H7 (cell line): ENCODE measurements around the gene AGBL3. TPM values are rescaled to one million over a fixed set of nuclear protein-coding genes. Genes with fewer than 3 reads are reported as not detected.

Experiments used
- DNase-seq: peaks from one replicate; pipeline ENCODE4 v3.0.0; 2012
- H3K27me3 ChIP-seq: 2 replicates; pipeline ENCODE4 v1.6.0; 2011; ENCODE audit warnings: mild to moderate bottlenecking, low read length; ENCODE audit not compliant: control insufficient read depth, insufficient read depth
- H3K36me3 ChIP-seq: replicated peaks from 2 replicates; pipeline ENCODE4 v1.5.1; 2011; ENCODE audit warnings: low read length; ENCODE audit not compliant: control insufficient read depth, insufficient read depth
- H3K4me3 ChIP-seq: 2 replicates; pipeline ENCODE4 v1.5.1; 2011; ENCODE audit warnings: low read depth, mild to moderate bottlenecking, control low read depth, low read length, moderate library complexity; ENCODE audit not compliant: insufficient read depth
- total RNA-seq: library from RNA; depleted of rRNA; stranded (reverse); fragments of >200 nt; shearing (Covaris generic); gene quantifications from 2 replicates; pipeline ENCODE4 v1.2.3, GENCODE V29; 2014; rRNA removed

Gene AGBL3
- total RNA-seq = 1.00 and 1.7 TPM in 2 replicates

DNA sequence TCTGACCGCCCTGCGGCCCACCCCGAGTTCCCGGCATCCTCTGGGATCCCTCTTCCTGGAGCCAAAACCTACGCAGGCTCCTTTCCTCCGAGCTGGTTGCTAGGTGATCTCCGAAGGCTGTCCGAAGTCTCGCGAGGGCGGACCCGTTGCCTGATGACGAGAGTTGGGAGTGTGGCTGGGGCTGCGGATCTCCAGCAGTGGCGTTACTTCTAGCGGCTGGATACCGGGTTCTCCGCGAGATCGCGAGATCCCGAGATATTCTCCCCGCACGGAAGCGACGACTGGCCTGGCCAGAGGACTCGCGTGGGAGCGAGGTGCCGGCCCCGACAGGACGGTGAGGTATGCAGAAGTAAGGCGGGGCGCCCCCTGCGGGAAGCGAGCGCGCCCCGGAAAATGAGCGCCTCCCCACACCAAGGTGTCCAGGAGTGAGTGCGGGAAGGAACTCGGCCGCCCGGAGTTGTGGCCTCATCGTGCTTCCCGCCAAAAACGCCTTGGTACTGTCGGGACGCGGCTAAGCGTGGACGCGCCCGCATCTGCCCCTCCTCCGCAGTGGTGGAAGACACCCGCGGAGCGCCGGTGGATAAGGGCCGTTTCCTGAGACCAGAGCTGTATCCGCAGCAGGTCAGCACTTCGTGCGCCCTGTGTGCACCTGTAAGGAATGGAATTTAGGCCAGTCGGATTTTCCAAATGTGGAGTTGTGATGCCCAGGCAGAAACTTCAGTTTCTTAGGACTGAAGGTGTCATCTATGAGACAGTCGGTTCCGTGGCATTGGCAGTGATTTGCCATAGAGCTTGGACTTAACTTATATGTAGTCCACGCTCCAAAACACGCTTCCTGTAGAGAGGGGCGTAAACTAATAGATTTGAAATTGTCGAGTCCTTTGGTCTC, at the start of gene AGBL3:
Gene AGBL3 (plus strand): TSS at position 146 of the 889 bp plus-strand sequence. CDS start 1,426 bp downstream, outside the sequence.
- DNase-seq = peak; percentile 80
- Histone ChIP-seq H3K36me3 (no peaks in the 10 kb centered on the region), H3K27me3 (no peaks in the 10 kb centered on the region), H3K4me3 (peak within 1 kb of the TSS; percentile 82)

GRCh38 chr7:134936893-134937510, 49.3 kb upstream of the AGBL3 start:
- DNase-seq = no peak
- Histone ChIP-seq H3K27me3 (no peaks in the 10 kb centered on the region), H3K4me3 (no peak overlapping the region), H3K36me3 (peaks cover 4% of the 10 kb centered on the region)

GRCh38 chr7:134938141-134938540, 48.2 kb upstream of the AGBL3 start:
- no peak for DNase-seq

GRCh38 chr7:134939136-134939535, 47.2 kb upstream of the AGBL3 start:
- Histone ChIP-seq H3K36me3 (peaks cover 2% of the 10 kb centered on the region; the same call in 1 of the 2 replicates), H3K4me3 (no peak overlapping the region), H3K27me3 (no peaks in the 10 kb centered on the region)
- DNase-seq = no peak

More at GRCh38 chr7:134938141-134938540, 48.2 kb upstream of the AGBL3 start:
- Histone ChIP-seq H3K36me3 (peaks cover 2% of the 10 kb centered on the region; the same call in 1 of the 2 replicates), H3K4me3 (no peak overlapping the region), H3K27me3 (no peaks in the 10 kb centered on the region)

- no peak overlapping the region for H3K4me3 ChIP-seq
- no peaks in the 10 kb centered on the region for H3K27me3 ChIP-seq
- DNase-seq = no peak
- H3K36me3 ChIP-seq = peaks cover 1% of the 10 kb centered on the region
Observed at GRCh38 chr7:134940729-134941128, 45.6 kb upstream of the AGBL3 start.

DNA sequence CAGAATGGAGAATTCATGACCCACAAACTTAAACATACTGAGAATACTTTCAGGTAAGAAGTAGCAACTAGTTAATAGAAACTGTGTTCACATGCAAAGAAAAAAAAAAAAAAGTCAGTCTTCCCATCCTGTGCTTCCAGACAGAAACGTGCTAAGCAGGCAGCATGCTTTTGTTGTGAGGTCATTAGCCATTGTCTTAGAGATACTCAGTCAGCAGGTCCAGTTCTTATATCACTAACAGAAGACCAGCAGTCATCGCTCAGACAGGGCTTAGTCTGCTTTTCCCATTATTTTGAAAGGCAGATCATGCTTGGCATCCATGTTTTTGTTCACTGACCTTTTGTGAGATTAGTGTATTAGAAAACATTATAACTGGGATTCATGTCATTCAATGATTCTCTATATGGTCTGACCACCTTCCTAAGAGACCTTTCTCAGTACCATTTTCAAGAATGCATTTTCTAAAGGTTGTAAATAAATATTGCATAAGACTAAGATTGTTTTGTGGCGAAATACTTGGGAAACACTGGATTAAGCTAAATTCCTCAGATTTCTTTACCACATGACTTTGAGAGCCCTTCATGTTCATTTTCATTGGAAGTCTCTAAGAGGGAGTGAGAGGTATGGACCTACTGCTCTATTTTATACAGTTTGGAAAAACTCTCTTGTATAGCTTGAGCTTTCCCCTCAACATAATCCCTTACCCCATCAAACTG, 45.0 kb upstream of the AGBL3 start:
- DNase-seq = peak; percentile 19
- no peak overlapping the region for H3K4me3 ChIP-seq
- H3K36me3 ChIP-seq = peaks cover 2% of the 10 kb centered on the region
- no peaks in the 10 kb centered on the region for H3K27me3 ChIP-seq

DNA sequence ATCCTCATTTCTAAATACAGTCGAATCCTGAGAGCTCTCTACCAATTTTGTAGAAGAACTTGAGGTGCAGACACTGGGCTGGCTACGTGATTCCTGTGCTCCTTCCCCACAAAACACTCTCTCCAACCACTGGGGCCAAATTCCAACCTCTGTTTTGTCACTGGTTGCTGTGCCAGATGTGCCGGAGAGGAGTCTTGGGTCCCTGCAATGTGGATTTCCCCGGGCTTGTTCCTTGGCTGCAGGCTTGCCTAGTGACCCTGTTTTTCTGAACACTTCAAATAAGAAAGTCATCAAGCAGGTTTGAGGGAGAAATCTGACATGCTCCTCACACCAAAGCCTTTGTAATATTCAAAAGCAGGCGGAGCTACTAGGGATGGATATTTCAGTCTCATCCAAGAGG, 44.4 kb upstream of the AGBL3 start:
- Histone ChIP-seq H3K27me3 (no peaks in the 10 kb centered on the region), H3K4me3 (no peak overlapping the region), H3K36me3 (peaks cover 2% of the 10 kb centered on the region)
- no peak for DNase-seq

GRCh38 chr7:134942690-134943466, 43.4 kb upstream of the AGBL3 start:
- Histone ChIP-seq H3K27me3 (no peaks in the 10 kb centered on the region), H3K36me3 (peaks cover 7% of the 10 kb centered on the region), H3K4me3 (no peak overlapping the region)
- no peak for DNase-seq

DNA sequence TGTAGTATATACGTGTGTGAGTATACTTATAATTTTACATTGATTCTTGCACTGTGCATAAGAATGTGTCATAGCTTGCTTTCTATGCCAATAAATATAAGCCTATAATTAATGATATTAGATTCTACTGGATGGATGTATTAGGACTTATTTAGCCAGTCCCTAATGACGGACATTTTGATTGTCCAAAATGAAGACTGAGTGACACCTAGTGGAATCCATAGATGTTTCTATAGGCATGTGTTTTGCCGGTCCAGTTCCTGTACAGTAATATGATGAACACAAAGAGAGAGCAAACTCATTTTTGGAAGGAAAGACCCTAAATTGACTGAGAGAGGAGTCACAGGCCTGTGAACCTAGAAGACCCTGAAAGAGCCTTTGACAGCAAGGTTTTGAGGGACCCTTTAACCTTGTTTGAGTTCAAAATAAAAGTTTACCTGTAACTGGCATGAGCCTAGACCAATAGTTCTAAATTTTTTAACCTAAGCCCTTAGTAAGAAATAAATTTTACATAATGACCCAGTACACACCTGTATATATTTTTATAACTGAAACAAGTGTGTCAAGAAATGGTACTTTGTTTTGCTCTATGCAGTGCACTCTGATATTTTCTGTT, 42.4 kb upstream of the AGBL3 start:
- Histone ChIP-seq H3K27me3 (no peaks in the 10 kb centered on the region), H3K36me3 (peaks cover 10% of the 10 kb centered on the region), H3K4me3 (no peak overlapping the region)
- no peak for DNase-seq

- Histone ChIP-seq H3K36me3 (peaks cover 20% of the 10 kb centered on the region), H3K4me3 (no peak overlapping the region), H3K27me3 (no peaks in the 10 kb centered on the region)
- no peak for DNase-seq
Observed at GRCh38 chr7:134945691-134946090, 40.6 kb upstream of the AGBL3 start.

DNA sequence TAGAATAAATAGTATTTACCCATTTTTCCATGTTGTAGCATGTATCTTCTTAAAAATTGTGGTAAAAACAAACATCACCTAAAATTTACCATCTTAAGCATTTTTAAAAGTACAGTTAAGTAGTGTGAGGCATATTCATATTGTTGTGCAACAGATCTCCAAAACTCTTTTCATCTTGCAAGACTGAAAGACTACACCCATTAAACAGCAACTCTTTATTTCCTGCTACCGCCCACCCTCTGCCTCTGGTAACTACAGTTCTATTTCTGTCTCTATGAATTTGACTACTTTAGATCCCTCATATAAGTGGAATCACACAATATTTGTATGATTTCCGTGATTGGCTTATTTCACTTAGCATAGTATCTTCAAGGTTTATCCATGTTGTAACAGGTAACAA, 40.0 kb upstream of the AGBL3 start:
- Histone ChIP-seq H3K36me3 (peaks cover 23% of the 10 kb centered on the region), H3K4me3 (no peak overlapping the region), H3K27me3 (no peaks in the 10 kb centered on the region)
- no peak for DNase-seq

DNA sequence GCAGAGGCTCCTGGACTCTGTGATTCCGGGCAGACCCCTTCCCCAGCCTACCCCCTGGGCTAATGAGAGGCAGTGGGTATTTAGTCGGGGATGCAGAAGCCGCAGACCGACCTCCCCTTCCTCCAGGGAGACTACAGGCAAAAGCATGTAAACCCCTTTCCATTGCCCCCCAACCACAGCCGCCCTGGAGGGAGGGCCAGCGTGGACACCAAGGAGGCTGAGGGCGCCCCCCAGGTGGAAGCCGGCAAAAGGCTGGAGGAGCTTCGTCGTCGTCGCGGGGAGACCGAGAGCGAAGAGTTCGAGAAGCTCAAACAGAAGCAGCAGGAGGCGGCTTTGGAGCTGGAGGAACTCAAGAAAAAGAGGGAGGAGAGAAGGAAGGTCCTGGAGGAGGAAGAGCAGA, 39.0 kb upstream of the AGBL3 start:
- no peak for DNase-seq
- no peak overlapping the region for H3K4me3 ChIP-seq
- peaks cover 25% of the 10 kb centered on the region for H3K36me3 ChIP-seq
- no peaks in the 10 kb centered on the region for H3K27me3 ChIP-seq

GRCh38 chr7:134947831-134948230, 38.5 kb upstream of the AGBL3 start:
- Histone ChIP-seq H3K36me3 (peaks cover 27% of the 10 kb centered on the region), H3K27me3 (no peaks in the 10 kb centered on the region), H3K4me3 (no peak overlapping the region)
- DNase-seq = no peak

DNA sequence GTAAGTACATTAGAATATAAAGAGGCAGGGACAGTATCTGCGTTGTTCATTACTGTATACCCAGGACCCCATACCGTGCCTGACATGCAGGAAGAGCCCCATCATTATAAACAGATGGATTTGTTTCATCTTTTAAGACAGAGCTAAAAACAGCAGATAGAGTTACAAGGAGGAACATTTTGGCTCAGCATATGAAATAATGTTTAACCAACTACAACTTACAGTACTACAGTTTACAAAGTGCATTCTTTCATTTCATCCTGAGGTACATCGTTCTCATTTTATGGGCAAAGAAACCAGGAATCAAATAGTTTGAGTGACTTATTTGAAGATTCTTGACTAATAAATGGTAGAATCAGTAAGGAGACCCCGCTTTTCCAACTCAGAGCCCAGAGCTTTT, 38.1 kb upstream of the AGBL3 start:
- H3K27me3 ChIP-seq = no peaks in the 10 kb centered on the region

More for the DNA sequence above, 38.1 kb upstream of the AGBL3 start:
- Histone ChIP-seq H3K36me3 (peaks cover 27% of the 10 kb centered on the region), H3K4me3 (no peak overlapping the region)
- no peak for DNase-seq
